ENCODE data around the gene SIRT2. TPM values are rescaled to one million over a fixed set of nuclear protein-coding genes. Genes with fewer than 3 reads are reported as not detected.

SIRT2 gene
- total and polyA plus RNA-seq, 2 of the 8 experiments (the other 6 are each of a cell fraction or from before 2014, with no cell fraction given), result 6.5 to 10.0 TPM

- no peaks in the 10 kb centered on the region for H3K79me1 ChIP-seq (ENCODE audit: low read depth, low read length)
- no peak overlapping the region for H3K56ac ChIP-seq (replicated peaks; ENCODE audit: insufficient read length, low read depth, low read length)
- CTCF ChIA-PET (ENCODE audit: partially characterized antibody), result interaction anchor here (0.6 to 5.9 kb wide), 14 partner anchors 8 to 400 kb away, joined by 3 to 97 read pairs (median 6); partner anchors contain the start of genes NFKBIB, RINL and SIRT2
- no peaks in the 10 kb centered on the region for H3K36me3 ChIP-seq (ENCODE audit: control insufficient read depth in 2 of 4, insufficient read depth in 4 of 4, low read length in 3 of 4)
- H3K18ac ChIP-seq (ENCODE audit: extremely low read depth, low read length), result no peak overlapping the region
- H3K4me1 ChIP-seq (replicated peaks in 1 of 4; ENCODE audit: control insufficient read depth in 3 of 4, insufficient read depth in 4 of 4, low read length in 3 of 4), result no peaks in the 10 kb centered on the region
- H2BK15ac ChIP-seq (ENCODE audit: low read length), result no peak overlapping the region
- H3K14ac ChIP-seq (ENCODE audit: insufficient read length), result no peak overlapping the region
- H2BK5ac ChIP-seq (ENCODE audit: low read depth, low read length), result no peak overlapping the region
- no peaks in the 10 kb centered on the region for H3K23me2 ChIP-seq (ENCODE audit: low read depth, low read length)
- no peaks in the 10 kb centered on the region for H3K27me3 ChIP-seq (replicated peaks in 1 of 4; ENCODE audit: control insufficient read depth in 3 of 4, extremely low read depth in 1 of 4, insufficient read depth in 3 of 4, low read length in 3 of 4)
- FAIRE-seq (no peak), DNase-seq (ENCODE audit: low read depth in 1 of 2, low spot score in 2 of 2) (no peak)
- POLR2A ChIA-PET (ENCODE audit: partially characterized antibody), result interaction anchor here (1.2 to 3.4 kb wide), 4 partner anchors 11 to 46 kb away, joined by 3 to 30 read pairs (median 8); partner anchors contain the start of genes HNRNPL, MRPS12, NFKBIB and SARS2
- no peak for TF ChIP-seq CBX5 (IDR thresholded peaks at IDR 0.05; ENCODE audit: low read depth, low read length)
- TF ChIP-seq JUN (IDR thresholded peaks at IDR 0.05; ENCODE audit: low read depth, low read length), result no peak
- TF ChIP-seq SAP30 (IDR thresholded peaks at IDR 0.05; ENCODE audit: insufficient read depth, insufficient replicate concordance, low read length), result no peak
- TF ChIP-seq HDAC6 (IDR thresholded peaks at IDR 0.05; ENCODE audit: low read depth, low read length), result no peak
- TF ChIP-seq SIN3A (conservative IDR thresholded peaks at IDR 0.05 in 1 of 2, IDR thresholded peaks at IDR 0.05 in 1 of 2; ENCODE audit: low read depth in 1 of 2, low read length in 2 of 2), result no peak
- TF ChIP-seq ATF2 (IDR thresholded peaks at IDR 0.05; ENCODE audit: low read length), result no peak
- TF ChIP-seq SIRT6 (IDR thresholded peaks at IDR 0.05; ENCODE audit: low read length), result no peak
- H3K23ac ChIP-seq (ENCODE audit: insufficient read length), result no peak overlapping the region
- no peak overlapping the region for H2BK12ac ChIP-seq (ENCODE audit: low read depth, low read length)
- H3K79me2 ChIP-seq (ENCODE audit: control insufficient read depth in 1 of 2, insufficient read depth in 2 of 2, low read length in 2 of 2), result no peaks in the 10 kb centered on the region
- no peak overlapping the region for H4K5ac ChIP-seq (ENCODE audit: insufficient read length, low read depth, low read length)
- H4K91ac ChIP-seq (replicated peaks; ENCODE audit: insufficient read length, low read length), result no peak overlapping the region
- no peak overlapping the region for H3K27ac ChIP-seq (ENCODE audit: low read depth, low read length)
- no peak overlapping the region for H2BK20ac ChIP-seq (ENCODE audit: low read length)
- no peak overlapping the region for H3K4me3 ChIP-seq (ENCODE audit: extremely low read depth in 1 of 4, insufficient read depth in 2 of 4, low read depth in 3 of 4, low read length in 4 of 4)
- H3K9me3 ChIP-seq (ENCODE audit: insufficient read depth in 2 of 2, low read depth in 1 of 2, low read length in 1 of 2), result no peaks in the 10 kb centered on the region
- no peak overlapping the region for H3K9ac ChIP-seq (replicated peaks in 1 of 4; ENCODE audit: extremely low read depth in 1 of 4, low read depth in 3 of 4, low read length in 3 of 4)
- H4K20me1 ChIP-seq (replicated peaks in 1 of 2; ENCODE audit: control insufficient read depth in 1 of 2, insufficient read depth in 2 of 2, low read length in 2 of 2), result peaks cover 0 to 2% of the 10 kb centered on the region in 2 experiments
- H2AFZ ChIP-seq (ENCODE audit: low read length), result no peak overlapping the region
- H3K4me2 ChIP-seq (ENCODE audit: insufficient read depth in 1 of 2, low read depth in 2 of 2, low read length in 2 of 2), result no peak overlapping the region
- no peak overlapping the region for H2AK5ac ChIP-seq (ENCODE audit: low read depth, low read length)
- no peak overlapping the region for H3K4ac ChIP-seq (replicated peaks; ENCODE audit: insufficient read length, low read depth, low read length)
- no peak overlapping the region for H2BK120ac ChIP-seq (replicated peaks; ENCODE audit: low read depth, low read length)
- WGBS, 2 experiments (ENCODE audit: extremely low coverage in 1 of 2, insufficient coverage in 1 of 2, insufficient read length in 1 of 2, insufficient replicate concordance in 2 of 2, low coverage in 1 of 2, low lambda C conversion rate in 2 of 2, missing lambda C conversion rate in 1 of 2), result 94% methylated on average over 16 of the region's 17 CpGs; no CpG with 5 or more reads in 1 of the 2 experiments
- no peak overlapping the region for H4K8ac ChIP-seq (ENCODE audit: extremely low read depth, insufficient read depth, low read length)
Measured at GRCh38 chr19:38888876-38889275, 10.5 kb downstream of the SIRT2 start.

Data from H1 (cell line).